OCI-LY3 (cell line): ENCODE results near the gene LEFTY2.

Experiments used
- H2AFZ ChIP-seq: fragments of 200-600, 300-600 bp; shearing (Covaris generic); 2 replicates; pipeline ENCODE4 v1.6.0; 2014; ENCODE audit warnings: antibody characterized with exemption, low read depth, low read length
- H3K27ac ChIP-seq: fragments of 200-600, 300-600 bp; sonication (generic); 2 replicates; pipeline ENCODE4 v1.5.1; 2014; ENCODE audit warnings: mild to moderate bottlenecking, low read length, moderate library complexity, mixed read lengths
- H3K27me3 ChIP-seq: fragments of 200-600, 300-600 bp; sonication (generic); 2 replicates; pipeline ENCODE4 v1.6.1; 2014; ENCODE audit warnings: low read depth, low read length, mixed read lengths
- H3K36me3 ChIP-seq: fragments of 200-600, 300-600 bp; sonication (generic); replicated peaks from 2 replicates; pipeline ENCODE3; 2014; ENCODE audit warnings: low read depth, low read length, mixed read lengths
- H3K4me1 ChIP-seq: fragments of 300-600, 200-600 bp; sonication (generic); 2 replicates; pipeline ENCODE4 v1.6.1; 2014; ENCODE audit warnings: low read length, mixed read lengths
- H3K4me2 ChIP-seq: fragments of 200-600, 300-600 bp; sonication (generic); 2 replicates; pipeline ENCODE4 v1.6.1; 2014; ENCODE audit warnings: low read length, mixed read lengths
- H3K4me3 ChIP-seq: fragments of 300-600, 200-600 bp; sonication (generic); 2 replicates; pipeline ENCODE4 v1.5.1; 2014; ENCODE audit warnings: antibody characterized with exemption, mild to moderate bottlenecking, low read length, moderate library complexity
- H3K79me2 ChIP-seq: fragments of 300-600, 200-600 bp; shearing (Covaris generic); 2 replicates; pipeline ENCODE4 v1.6.1; 2014; ENCODE audit warnings: mild to moderate bottlenecking, low read length, mixed read lengths
- H3K9ac ChIP-seq: fragments of 300-600, 200-600 bp; shearing (Covaris generic); 2 replicates; pipeline ENCODE4 v1.6.0; 2014; ENCODE audit warnings: mild to moderate bottlenecking, low read length, moderate library complexity
- H3K9me3 ChIP-seq: fragments of 200-600, 300-600 bp; shearing (Covaris generic); 2 replicates; pipeline ENCODE4 v1.6.1; 2014; ENCODE audit warnings: low read length, mixed read lengths; ENCODE audit not compliant: insufficient read depth
- H4K20me1 ChIP-seq: fragments of 200-600, 300-600 bp; sonication (generic); 2 replicates; pipeline ENCODE4 v1.6.1; 2016; ENCODE audit warnings: low read length, mixed read lengths; ENCODE audit not compliant: insufficient read depth
- CTCF ChIP-seq: fragments of 200-600, 300-600 bp; sonication (generic); IDR thresholded peaks from 2 replicates; pipeline ENCODE4 v1.5.1; 2014; ENCODE audit warnings: antibody characterized with exemption, low read length, low read depth
- EZH2phosphoT487 ChIP-seq: fragments of 200-600 bp; shearing (Covaris generic); IDR thresholded peaks from 2 replicates; pipeline ENCODE4 v1.6.1; 2018; ENCODE audit warnings: antibody characterized with exemption, mixed run types, low read depth

Gene LEFTY2

GRCh38 chr1:225949041-225949440 lies 8.0 kb upstream of the LEFTY2 start:
- H3K27me3 ChIP-seq: peaks cover 48% of the 10 kb centered on the region
- no peak overlapping the region for H3K9ac ChIP-seq
- H3K27ac ChIP-seq: no peak overlapping the region
- no peaks in the 10 kb centered on the region for H4K20me1 ChIP-seq
- no peaks in the 10 kb centered on the region for H3K9me3 ChIP-seq
- no peak overlapping the region for H3K4me2 ChIP-seq
- TF ChIP-seq CTCF: no peak
- no peak for TF ChIP-seq EZH2phosphoT487
- peaks cover 12% of the 10 kb centered on the region for H3K4me1 ChIP-seq
- no peak overlapping the region for H3K4me3 ChIP-seq
- H2AFZ ChIP-seq: no peak overlapping the region
- no peaks in the 10 kb centered on the region for H3K36me3 ChIP-seq
- no peaks in the 10 kb centered on the region for H3K79me2 ChIP-seq

GRCh38 chr1:225946803-225947202 lies 5.8 kb upstream of the LEFTY2 start:
- Histone ChIP-seq H3K9ac (no peak overlapping the region), H3K27me3 (peaks cover 49% of the 10 kb centered on the region), H3K4me3 (no peak overlapping the region), H2AFZ (no peak overlapping the region), H3K4me1 (peaks cover 28% of the 10 kb centered on the region), H4K20me1 (no peaks in the 10 kb centered on the region), H3K9me3 (no peaks in the 10 kb centered on the region), H3K36me3 (no peaks in the 10 kb centered on the region), H3K4me2 (no peak overlapping the region), H3K79me2 (no peaks in the 10 kb centered on the region), H3K27ac (no peak overlapping the region)
- TF ChIP-seq CTCF (no peak), EZH2phosphoT487 (no peak)

- H3K4me1 ChIP-seq: peaks cover 28% of the 10 kb centered on the region
- H2AFZ ChIP-seq: no peak overlapping the region
- H3K79me2 ChIP-seq: no peaks in the 10 kb centered on the region
- no peaks in the 10 kb centered on the region for H3K36me3 ChIP-seq
- H3K4me2 ChIP-seq: no peak overlapping the region
- no peak overlapping the region for H3K4me3 ChIP-seq
- H3K9me3 ChIP-seq: no peaks in the 10 kb centered on the region
- H3K27ac ChIP-seq: no peak overlapping the region
- H3K9ac ChIP-seq: no peak overlapping the region
- H4K20me1 ChIP-seq: no peaks in the 10 kb centered on the region
- TF ChIP-seq EZH2phosphoT487: no peak
- no peak for TF ChIP-seq CTCF
- H3K27me3 ChIP-seq: peaks cover 49% of the 10 kb centered on the region
Observed at GRCh38 chr1:225946082-225946620, 5.1 kb upstream of the LEFTY2 start.

GRCh38 chr1:225945564-225945963 lies 4.5 kb upstream of the LEFTY2 start:
- Histone ChIP-seq H3K27ac (no peak overlapping the region), H3K4me2 (peak overlapping the region; percentile 65), H2AFZ (no peak overlapping the region), H3K27me3 (peaks cover 46% of the 10 kb centered on the region), H3K36me3 (no peaks in the 10 kb centered on the region), H3K79me2 (no peaks in the 10 kb centered on the region), H3K4me1 (peaks cover 28% of the 10 kb centered on the region), H4K20me1 (no peaks in the 10 kb centered on the region), H3K9ac (no peak overlapping the region), H3K9me3 (no peaks in the 10 kb centered on the region), H3K4me3 (no peak overlapping the region)
- no peak for TF ChIP-seq EZH2phosphoT487
- TF ChIP-seq CTCF: no peak
